K562 (cell line): ENCODE measurements around the gene AMN1. TPM values are rescaled to one million over a fixed set of nuclear protein-coding genes. Genes with fewer than 3 reads are reported as not detected.

Source experiments
- ARID1B ChIP-seq: fragments of 450-650 bp; IDR thresholded peaks from 2 replicates; pipeline ENCODE4 v1.6.1; 2016; ENCODE audit warnings: antibody characterized with exemption, mild to moderate bottlenecking, inconsistent platforms
- CEBPG ChIP-seq, 3 experiments: fragments of 200-800 bp in 1 of 3; sonication (Bioruptor generic) in 1 of 3; sonication (generic) in 1 of 3; formaldehyde crosslinking in 1 of 3; IDR thresholded peaks in 2 of 3; conservative IDR thresholded peaks in 1 of 3; 2 replicates each; pipeline versions ENCODE4 v1.6.1 to v1.8.0; 2016 to 2022; ENCODE audit warnings: missing compliant biosample characterization in 2 of 3, missing genetic modification characterization in 2 of 3, mild to moderate bottlenecking in 1 of 3, missing genetic modification reagents in 1 of 3
- CTCFL ChIP-seq: IDR thresholded peaks from 2 replicates; pipeline ENCODE4 v1.6.1; 2011; ENCODE audit warnings: borderline replicate concordance, low read depth, mild to moderate bottlenecking, moderate library complexity, low read length; ENCODE audit not compliant: insufficient read depth, poor library complexity, severe bottlenecking
- EHMT2 ChIP-seq: fragments of 450-650 bp; IDR thresholded peaks from 2 replicates; pipeline ENCODE4 v1.6.1; 2018; ENCODE audit warnings: antibody characterized with exemption
- GTF2E2 ChIP-seq: fragments of 200-800 bp; sonication (Bioruptor generic); IDR thresholded peaks from 2 replicates; pipeline ENCODE4 v1.6.1; 2016; ENCODE audit warnings: missing genetic modification characterization, missing compliant biosample characterization
- HEY1 ChIP-seq: fragments of 250-450 bp; sonication (Bioruptor Pico); IDR thresholded peaks from 2 replicates; pipeline ENCODE4 v1.5.0; 2020; ENCODE audit warnings: mild to moderate bottlenecking, moderate library complexity, borderline replicate concordance
- KLF1 ChIP-seq: fragments of 450-650 bp; IDR thresholded peaks from 2 replicates; pipeline ENCODE4 v1.6.1; 2016; ENCODE audit warnings: missing genetic modification characterization, missing compliant biosample characterization
- MEF2D ChIP-seq: conservative IDR thresholded peaks from 2 replicates; pipeline ENCODE4 v1.6.1; 2016; ENCODE audit warnings: low read depth, missing genetic modification characterization, missing compliant biosample characterization
- NR2C2 ChIP-seq, 2 experiments: fragments of 200-800 bp in 1 of 2; sonication (Bioruptor generic) in 1 of 2; sonication (generic) in 1 of 2; formaldehyde crosslinking in 1 of 2; IDR thresholded peaks; 2 replicates each; pipeline versions ENCODE4 v1.6.1 to v1.8.0; 2016 to 2022; ENCODE audit warnings: mild to moderate bottlenecking in 1 of 2, missing compliant biosample characterization in 1 of 2, missing genetic modification characterization in 1 of 2, missing genetic modification reagents in 1 of 2
- NRF1 ChIP-seq, 2 experiments: fragments of 450-650 bp; IDR thresholded peaks in 1 of 2; conservative IDR thresholded peaks in 1 of 2; 2 replicates each; pipeline ENCODE4 v1.6.1; 2014; ENCODE audit warnings: mild to moderate bottlenecking in 2 of 2
- PRDM10 ChIP-seq: fragments of 450-650 bp; IDR thresholded peaks from 2 replicates; pipeline ENCODE4 v1.6.1; 2018; ENCODE audit not compliant: partially characterized antibody
- PTRF ChIP-seq: fragments of 450-650 bp; IDR thresholded peaks from 2 replicates; pipeline ENCODE4 v1.6.1; 2016; ENCODE audit warnings: mild to moderate bottlenecking, missing genetic modification characterization, missing compliant biosample characterization
- SMARCA4 ChIP-seq: fragments of 450-650 bp; IDR thresholded peaks from 2 replicates; pipeline ENCODE4 v1.6.1; 2016
- SNIP1 ChIP-seq: fragments of 450-650 bp; IDR thresholded peaks from 2 replicates; pipeline ENCODE4 v1.7.1; 2017; ENCODE audit warnings: low read depth, mild to moderate bottlenecking
- TRIM24 ChIP-seq, 2 experiments: fragments of 450-650 bp; IDR thresholded peaks; 2 replicates each; pipeline ENCODE4 v1.6.1; 2016
- ZBTB8A ChIP-seq: fragments of 450-650 bp; IDR thresholded peaks from 2 replicates; pipeline ENCODE4 v1.6.1; 2018; ENCODE audit warnings: mild to moderate bottlenecking, moderate library complexity; ENCODE audit not compliant: partially characterized antibody
- ZNF124 ChIP-seq: sonication (generic); formaldehyde crosslinking; IDR thresholded peaks from 2 replicates; pipeline ENCODE4 v1.8.1; 2022; ENCODE audit warnings: missing genetic modification reagents
- ZNF41 ChIP-seq: fragments of 250-450 bp; sonication (Bioruptor Pico); conservative IDR thresholded peaks from 2 replicates; pipeline ENCODE4 v1.4.0; 2020; ENCODE audit warnings: mild to moderate bottlenecking
- ZNF507 ChIP-seq: conservative IDR thresholded peaks from 2 replicates; pipeline ENCODE4 v1.6.1; 2017; ENCODE audit warnings: missing genetic modification characterization, missing compliant biosample characterization
- polyA plus RNA-seq, 8 experiments: library from polyadenylated mRNA; depleted of rRNA in 4 of 8; stranded (reverse) in 5 of 8; unstranded in 3 of 8; fragments of >200 nt; fragmentation: Nextera tagmentation in 2 of 8; fragmentation: Illumina TruSeq in 1 of 8; extraction: Ambion mirVana in 2 of 8; extraction: Trizol in 1 of 8; gene quantifications; 2 replicates each; pipeline versions ENCODE4 v1.2.1 to v1.2.3, GENCODE V29; 2011 to 2014; ENCODE audit warnings: inconsistent platforms in 1 of 8, missing spikeins in 1 of 8
- total RNA-seq, 7 experiments: library from RNA; depleted of rRNA in 6 of 7; stranded (reverse); fragments of >200 nt in 6 of 7; fragmentation: Illumina TruSeq in 2 of 7; extraction: Trizol in 2 of 7; gene quantifications; 2 replicates each; pipeline versions ENCODE4 v1.2.1 to v1.2.3, GENCODE V29; 2011 to 2021; ENCODE audit warnings: low replicate concordance in 1 of 7
- TF ChIP-seq, protein P1 (sequence below): fragments of 200-800 bp; sonication (Bioruptor generic); IDR thresholded peaks from 2 replicates; pipeline ENCODE4 v1.6.1; 2017; ENCODE audit warnings: missing genetic modification characterization, missing compliant biosample characterization

Gene AMN1
- total and polyA plus RNA-seq, 9 of the 15 experiments (the other 6 are each of a cell fraction or from before 2014, with no cell fraction given) = 5.2 to 27.6 (median 13.0) TPM

DNA sequence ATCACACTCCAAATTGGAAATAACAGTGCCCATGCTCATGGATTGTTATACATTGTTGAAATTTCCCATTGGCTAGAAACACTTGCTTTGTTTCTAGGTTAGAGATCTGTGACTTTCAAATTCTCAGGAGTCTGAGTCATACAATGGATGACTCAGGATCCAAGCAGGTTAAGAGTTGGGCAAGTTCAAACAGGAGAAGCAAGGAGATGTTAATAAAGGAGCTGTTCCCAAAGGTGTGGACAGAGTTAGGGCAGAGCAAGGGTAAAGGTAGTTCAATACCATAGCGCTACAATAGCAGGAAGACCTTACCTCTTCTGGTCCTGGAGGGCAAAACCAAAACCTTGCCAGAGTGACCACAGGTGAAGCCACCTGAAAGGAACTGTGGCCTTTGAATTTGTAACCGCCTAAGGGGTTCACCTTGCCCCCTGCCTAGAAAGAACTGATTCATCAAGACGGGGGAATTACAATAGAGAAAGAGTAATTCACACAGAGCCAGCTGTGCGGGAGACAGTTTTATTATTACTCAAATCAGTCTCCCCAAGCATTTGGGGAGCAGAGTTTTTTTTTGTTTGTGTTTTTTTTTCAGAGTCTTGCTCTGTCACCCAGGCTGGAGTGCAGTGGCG is 4.2 kb upstream of the AMN1 start (continued):
- peak; percentile 26 for TF ChIP-seq PRDM10
- no peak; the same call in 1 of the 2 replicates for TF ChIP-seq CEBPG (CRISPR knock-in tag; IDR thresholded peaks at IDR 0.05)
- peak; percentile 56 to 58; a peak in 2 of 4 replicates for TF ChIP-seq CEBPG (tag; conservative IDR thresholded peaks at IDR 0.05 in 1 of 2, IDR thresholded peaks at IDR 0.05 in 1 of 2)
- peak; percentile 92 for TF ChIP-seq SMARCA4
- TF ChIP-seq MEF2D = peak; percentile 30; the same call in 1 of the 2 replicates
- TF ChIP-seq NR2C2 (CRISPR knock-in tag; IDR thresholded peaks at IDR 0.05) = no peak
- TF ChIP-seq NR2C2 (tag; IDR thresholded peaks at IDR 0.05) = peak; percentile 11; the same call in 1 of the 2 replicates
- TF ChIP-seq ZBTB8A = peak; percentile 24
- TF ChIP-seq ARID1B = peak; percentile 84
- TF ChIP-seq KLF1 = no peak
- TF ChIP-seq CTCFL = no peak
- TF ChIP-seq PTRF = no peak
- TF ChIP-seq, protein P1, sequence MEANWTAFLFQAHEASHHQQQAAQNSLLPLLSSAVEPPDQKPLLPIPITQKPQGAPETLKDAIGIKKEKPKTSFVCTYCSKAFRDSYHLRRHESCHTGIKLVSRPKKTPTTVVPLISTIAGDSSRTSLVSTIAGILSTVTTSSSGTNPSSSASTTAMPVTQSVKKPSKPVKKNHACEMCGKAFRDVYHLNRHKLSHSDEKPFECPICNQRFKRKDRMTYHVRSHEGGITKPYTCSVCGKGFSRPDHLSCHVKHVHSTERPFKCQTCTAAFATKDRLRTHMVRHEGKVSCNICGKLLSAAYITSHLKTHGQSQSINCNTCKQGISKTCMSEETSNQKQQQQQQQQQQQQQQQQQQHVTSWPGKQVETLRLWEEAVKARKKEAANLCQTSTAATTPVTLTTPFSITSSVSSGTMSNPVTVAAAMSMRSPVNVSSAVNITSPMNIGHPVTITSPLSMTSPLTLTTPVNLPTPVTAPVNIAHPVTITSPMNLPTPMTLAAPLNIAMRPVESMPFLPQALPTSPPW (CRISPR knock-in tag) = 0 out of 2 replicates have a peak, but pooled peaks have one; percentile 13
- no peak for TF ChIP-seq ZNF41
- no peak for TF ChIP-seq HEY1 (CRISPR knock-in tag)
- TF ChIP-seq GTF2E2 (tag) = peak; percentile 58; the same call in 1 of the 2 replicates
- no peak for TF ChIP-seq ZNF124 (CRISPR knock-in tag)
- no peak; a peak in 1 of 4 replicates for TF ChIP-seq NRF1 (conservative IDR thresholded peaks at IDR 0.05 in 1 of 2, IDR thresholded peaks at IDR 0.05 in 1 of 2)
- TF ChIP-seq SNIP1 = no peak
- peak; percentile 83 for TF ChIP-seq EHMT2
- TF ChIP-seq TRIM24 (IDR thresholded peaks at IDR 0.05) = peak; percentile 54 to 66; a peak in 3 of 4 replicates
- TF ChIP-seq ZNF507 = no peak
